ENCODE results near the gene HSP90AB1.
A peak's percentile ranks its signal among the peaks of the same experiment; 100 is the strongest.

Gene HSP90AB1

DNA sequence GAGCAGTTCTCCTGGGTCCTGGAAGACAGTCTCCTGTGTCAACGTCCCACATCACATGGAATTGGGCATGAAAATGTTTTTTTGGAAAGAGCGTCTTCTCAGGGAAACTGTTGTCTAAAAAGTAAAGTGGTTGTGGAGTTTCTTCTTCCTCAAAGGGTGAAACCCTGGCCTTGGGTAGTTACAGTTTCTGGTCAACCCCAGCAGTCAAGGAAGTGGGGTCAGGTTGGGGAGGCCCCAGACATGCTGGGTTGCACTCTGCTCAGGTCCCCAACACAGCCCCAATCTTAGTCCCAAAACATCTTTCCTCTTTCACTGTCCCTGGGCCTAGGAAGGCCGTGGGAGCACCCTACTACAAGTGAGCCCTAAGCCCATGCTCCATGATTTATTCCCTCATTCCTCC, 19.4 kb downstream of the HSP90AB1 start:
- no peak for TF ChIP-seq Cebpa-rat (IDR thresholded peaks at IDR 0.05)
- Histone ChIP-seq H3K36me3 (peaks cover 14% of the 10 kb centered on the region), H3K27ac (no peak overlapping the region), H3K4me1 (peaks cover 62% of the 10 kb centered on the region), H3K9me3 (no peaks in the 10 kb centered on the region), H3K27me3 (peaks cover 34% of the 10 kb centered on the region), H3K4me3 (no peak overlapping the region), H3K9ac (no peak overlapping the region), H4K20me1 (peaks cover 48% of the 10 kb centered on the region), H3K4me2 (no peak overlapping the region)

DNA sequence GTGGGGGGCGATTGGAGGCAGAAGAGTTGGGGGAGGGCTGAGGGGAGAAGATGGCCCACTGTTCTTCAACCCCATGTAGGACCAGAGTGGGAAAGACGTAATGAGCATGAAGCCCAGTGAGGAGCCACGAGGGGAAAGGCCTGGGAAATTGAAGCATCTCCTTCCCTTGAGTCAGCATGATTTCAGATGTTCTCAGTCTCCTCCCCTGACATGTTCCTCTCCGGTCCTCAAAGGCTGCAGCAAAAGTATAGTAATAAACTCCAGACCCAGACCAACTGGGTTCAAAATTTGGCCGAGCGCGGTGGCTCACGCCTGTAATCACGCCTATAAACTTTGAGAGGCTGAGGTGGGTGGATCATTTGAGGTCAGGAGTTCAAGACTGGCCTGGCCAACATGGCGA, 20.4 kb downstream of the HSP90AB1 start:
- H4K20me1 ChIP-seq, result peaks cover 48% of the 10 kb centered on the region
- peaks cover 53% of the 10 kb centered on the region for H3K4me1 ChIP-seq
- H3K27me3 ChIP-seq, result peaks cover 43% of the 10 kb centered on the region
- peaks cover 5% of the 10 kb centered on the region for H3K36me3 ChIP-seq
- no peak for TF ChIP-seq Cebpa-rat (IDR thresholded peaks at IDR 0.05)
- H3K9me3 ChIP-seq, result no peaks in the 10 kb centered on the region
- no peak overlapping the region for H3K4me3 ChIP-seq
- H3K9ac ChIP-seq, result no peak overlapping the region
- no peak overlapping the region for H3K27ac ChIP-seq
- no peak overlapping the region for H3K4me2 ChIP-seq

DNA sequence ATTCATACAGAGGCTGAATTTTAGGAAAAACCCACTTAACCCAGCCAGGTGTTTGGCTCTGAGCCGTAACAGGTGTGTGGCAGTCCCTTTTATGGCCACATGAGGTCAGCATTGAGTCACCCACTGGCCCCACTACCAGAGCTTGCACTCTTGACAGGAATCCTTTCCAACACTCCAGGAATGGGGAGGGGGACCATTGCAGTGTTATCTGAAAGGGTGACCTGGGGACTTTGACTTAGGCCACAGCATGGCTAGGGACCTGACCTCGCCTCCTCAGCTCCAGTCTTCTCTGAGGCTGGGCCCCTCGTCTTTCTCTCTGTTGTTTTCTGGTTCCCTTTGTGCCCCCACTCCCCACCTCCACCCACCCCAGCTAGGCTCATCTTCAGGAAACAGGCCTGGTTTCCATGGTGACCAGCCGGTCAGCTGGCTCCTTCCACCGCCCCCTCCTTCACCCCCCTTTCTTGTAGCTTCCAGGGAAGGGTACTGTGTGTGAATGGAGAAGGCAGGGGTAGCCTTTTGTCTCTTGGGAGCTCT, 21.3 kb downstream of the HSP90AB1 start:
- no peaks in the 10 kb centered on the region for H3K36me3 ChIP-seq
- peaks cover 45% of the 10 kb centered on the region for H4K20me1 ChIP-seq
- peaks cover 52% of the 10 kb centered on the region for H3K27me3 ChIP-seq
- H3K4me2 ChIP-seq, result peak overlapping the region; percentile 63
- H3K4me3 ChIP-seq, result no peak overlapping the region
- no peak for TF ChIP-seq Cebpa-rat (IDR thresholded peaks at IDR 0.05)
- no peaks in the 10 kb centered on the region for H3K9me3 ChIP-seq
- no peak overlapping the region for H3K27ac ChIP-seq
- no peak overlapping the region for H3K9ac ChIP-seq
- peaks cover 44% of the 10 kb centered on the region for H3K4me1 ChIP-seq

DNA sequence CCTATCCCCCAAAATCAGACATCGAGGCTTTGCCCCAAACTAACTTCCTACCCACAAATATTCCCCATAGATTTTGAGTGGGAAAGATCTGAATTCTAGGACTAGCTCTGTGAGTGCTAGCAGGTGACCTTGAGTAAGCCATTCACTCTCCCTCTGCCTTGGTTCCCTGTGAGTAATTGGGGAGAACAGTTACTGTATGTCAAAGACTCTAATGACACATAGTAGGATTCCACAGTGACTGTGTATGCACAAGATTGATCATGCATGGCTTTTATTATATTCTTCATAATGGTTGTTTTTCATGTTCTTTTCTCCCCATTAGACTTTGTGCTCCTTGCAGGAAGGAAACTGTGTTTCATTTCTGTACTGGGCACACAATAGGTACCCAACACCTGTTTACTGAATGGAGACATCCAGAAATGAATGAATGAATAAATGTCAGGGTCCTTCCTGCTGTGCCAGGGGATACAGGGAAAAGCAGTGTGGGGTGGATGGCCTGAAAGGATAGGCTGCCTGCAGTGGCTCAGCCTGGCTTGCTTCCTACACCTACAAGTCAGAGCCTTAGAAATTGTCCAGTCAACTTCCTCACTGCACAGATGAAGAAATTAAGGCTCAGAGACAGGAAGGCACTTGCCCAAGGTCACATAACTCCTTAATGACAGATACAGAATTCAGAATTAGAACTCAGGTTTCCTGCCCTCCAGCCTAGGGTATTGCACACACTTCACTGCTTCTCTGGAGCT, 22.4 kb downstream of the HSP90AB1 start:
- Histone ChIP-seq H3K4me2 (no peak overlapping the region), H3K27ac (no peak overlapping the region), H3K4me1 (peaks cover 35% of the 10 kb centered on the region), H3K9me3 (no peaks in the 10 kb centered on the region), H3K36me3 (no peaks in the 10 kb centered on the region), H3K27me3 (peaks cover 55% of the 10 kb centered on the region), H3K4me3 (no peak overlapping the region), H4K20me1 (peaks cover 36% of the 10 kb centered on the region), H3K9ac (no peak overlapping the region)
- TF ChIP-seq Cebpa-rat (IDR thresholded peaks at IDR 0.05), result no peak

DNA sequence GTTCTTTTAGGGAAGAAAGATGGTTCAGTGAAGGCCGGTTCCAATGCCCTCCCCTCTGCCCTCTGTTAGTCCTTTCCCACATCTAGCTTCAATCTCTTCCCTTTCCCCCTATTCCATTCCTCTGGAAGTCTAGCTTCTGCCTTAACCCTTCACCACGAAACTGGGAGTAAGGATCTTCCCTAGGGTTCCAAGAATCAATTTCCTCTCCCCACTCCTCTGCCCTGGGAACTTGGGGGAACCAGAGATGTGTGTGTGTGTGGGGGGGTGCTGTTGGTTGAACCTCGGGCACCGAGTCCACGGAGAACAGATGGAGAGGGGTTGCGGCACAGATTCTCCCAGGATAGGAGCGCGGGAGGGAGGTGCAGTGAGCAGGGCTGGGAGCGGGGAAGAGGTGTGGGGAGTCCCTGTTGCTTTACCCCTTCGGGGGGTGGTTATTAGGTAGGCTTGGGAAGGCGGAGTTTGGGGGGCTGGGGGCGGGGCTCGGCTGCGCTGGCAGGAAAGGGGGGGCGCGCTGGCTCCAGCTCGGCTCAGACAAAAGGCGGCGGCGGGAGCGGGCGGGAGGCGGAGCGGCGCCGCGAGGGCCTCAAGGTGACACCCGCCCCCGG, 23.1 kb downstream of the HSP90AB1 start, which contains the start of gene TMEM151B:
Gene TMEM151B (plus strand): TSS at position 530 of the 605 bp plus-strand sequence. CDS start 293 bp downstream, outside the sequence.
- Histone ChIP-seq H3K27ac (no peak within 1 kb of the TSS), H3K4me1 (peaks cover 35% of the 10 kb centered on the region), H3K9me3 (no peaks in the 10 kb centered on the region), H3K4me3 (peak within 1 kb of the TSS; percentile 69), H3K4me2 (peak within 1 kb of the TSS; percentile 92), H4K20me1 (peaks cover 36% of the 10 kb centered on the region), H3K36me3 (no peaks in the 10 kb centered on the region), H3K27me3 (peaks cover 55% of the 10 kb centered on the region), H3K9ac (no peak within 1 kb of the TSS)
- TF ChIP-seq Cebpa-rat (IDR thresholded peaks at IDR 0.05), result no peak

DNA sequence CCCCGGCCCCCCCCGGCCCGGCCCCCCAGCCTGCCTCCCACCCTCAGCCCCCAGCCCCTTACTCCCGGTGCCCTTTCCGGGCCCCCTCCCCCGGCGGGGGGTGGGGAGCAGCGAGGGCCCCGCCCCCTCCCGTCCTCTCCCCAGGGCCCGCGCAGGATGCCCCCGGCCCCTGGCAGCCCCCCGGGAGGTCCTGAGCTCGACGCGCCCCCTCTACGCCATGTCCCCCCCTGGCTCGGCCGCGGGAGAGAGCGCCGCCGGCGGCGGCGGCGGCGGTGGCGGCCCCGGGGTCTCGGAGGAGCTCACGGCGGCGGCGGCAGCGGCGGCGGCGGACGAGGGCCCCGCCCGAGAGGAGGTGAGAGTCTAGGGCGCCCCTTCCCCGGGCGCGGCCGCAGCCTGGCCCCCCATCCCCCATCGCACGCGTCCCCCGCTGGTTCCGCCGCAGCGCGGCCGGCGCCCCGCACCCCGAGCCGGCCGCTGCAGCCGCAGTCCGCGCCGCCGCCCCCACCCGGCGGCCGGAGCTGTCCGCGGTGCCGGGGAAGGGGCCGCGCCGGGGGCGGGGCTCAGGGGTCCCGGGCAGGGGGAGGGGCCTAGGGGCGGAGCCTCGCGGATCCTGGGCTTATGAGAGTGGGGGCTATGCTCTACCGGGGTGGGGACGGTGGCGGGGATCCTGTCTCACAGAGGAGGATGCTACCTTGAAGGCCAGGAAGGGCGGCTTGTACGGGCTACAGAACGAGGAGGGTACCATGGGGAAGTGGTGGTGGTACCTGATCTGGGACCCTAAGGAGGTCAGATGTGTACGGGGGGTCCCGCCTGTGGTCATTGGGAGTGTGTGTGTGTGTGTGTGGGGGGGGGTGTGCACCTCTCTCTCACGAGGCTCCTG, 23.9 kb downstream of the HSP90AB1 start:
- H3K27ac ChIP-seq, result no peak overlapping the region
- H3K27me3 ChIP-seq, result peaks cover 62% of the 10 kb centered on the region

DNA sequence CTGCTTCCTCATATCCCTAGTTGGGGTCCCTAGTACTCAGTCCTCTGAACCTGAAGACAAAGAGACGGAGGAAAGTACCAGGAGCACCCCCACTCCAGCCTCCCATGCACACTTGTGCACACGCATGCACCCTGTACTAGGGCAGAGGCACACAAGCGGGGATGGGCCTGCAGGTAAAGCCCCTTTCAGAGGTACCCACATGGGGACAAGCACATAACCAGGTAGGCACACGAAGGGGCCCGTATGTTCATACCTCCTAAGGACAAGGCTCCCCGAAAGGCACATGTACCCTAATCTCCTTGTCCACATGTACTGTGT, 24.5 kb downstream of the HSP90AB1 start:
- Histone ChIP-seq H3K4me1 (peaks cover 26% of the 10 kb centered on the region), H3K4me2 (peak overlapping the region; percentile 92; the same call in 1 of the 2 replicates), H3K9me3 (no peaks in the 10 kb centered on the region), H3K27ac (no peak overlapping the region), H4K20me1 (peaks cover 46% of the 10 kb centered on the region), H3K27me3 (peaks cover 68% of the 10 kb centered on the region), H3K4me3 (peak overlapping the region; percentile 69; the same call in 1 of the 2 replicates), H3K9ac (no peak overlapping the region), H3K36me3 (no peaks in the 10 kb centered on the region)
- no peak for TF ChIP-seq Cebpa-rat (IDR thresholded peaks at IDR 0.05)

More for the DNA sequence above, 23.9 kb downstream of the HSP90AB1 start:
- Histone ChIP-seq H3K4me3 (peak overlapping the region; percentile 69), H3K4me2 (peak overlapping the region; percentile 92), H4K20me1 (peaks cover 40% of the 10 kb centered on the region), H3K36me3 (no peaks in the 10 kb centered on the region), H3K9me3 (no peaks in the 10 kb centered on the region), H3K4me1 (peaks cover 32% of the 10 kb centered on the region), H3K9ac (no peak overlapping the region)
- TF ChIP-seq Cebpa-rat (IDR thresholded peaks at IDR 0.05), result no peak

DNA sequence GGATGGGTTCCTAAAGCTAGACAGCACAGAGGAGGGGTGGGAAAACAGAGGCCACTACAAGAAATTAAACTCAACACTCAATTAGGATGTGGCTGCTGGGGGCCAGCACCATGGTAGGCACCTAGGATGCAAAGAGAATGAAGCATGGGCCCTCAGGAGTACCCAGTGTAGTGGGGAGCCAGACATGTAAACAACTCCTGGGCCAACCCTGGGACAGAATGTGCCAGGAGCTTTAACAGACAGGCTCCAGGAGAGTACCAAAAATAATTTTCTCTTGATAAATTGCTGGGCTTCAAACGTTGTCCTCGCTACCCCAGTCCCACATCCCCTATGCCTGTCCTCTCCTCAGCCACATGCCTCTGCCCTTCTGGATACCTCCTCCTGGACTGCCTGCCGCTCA, 25.0 kb downstream of the HSP90AB1 start:
- H4K20me1 ChIP-seq, result peaks cover 48% of the 10 kb centered on the region
- no peaks in the 10 kb centered on the region for H3K9me3 ChIP-seq
- no peak overlapping the region for H3K9ac ChIP-seq
- no peak for TF ChIP-seq Cebpa-rat (IDR thresholded peaks at IDR 0.05)
- no peak overlapping the region for H3K4me3 ChIP-seq
- no peak overlapping the region for H3K27ac ChIP-seq
- H3K27me3 ChIP-seq, result peaks cover 74% of the 10 kb centered on the region
- no peak overlapping the region for H3K4me2 ChIP-seq
- H3K4me1 ChIP-seq, result peaks cover 26% of the 10 kb centered on the region
- H3K36me3 ChIP-seq, result no peaks in the 10 kb centered on the region

DNA sequence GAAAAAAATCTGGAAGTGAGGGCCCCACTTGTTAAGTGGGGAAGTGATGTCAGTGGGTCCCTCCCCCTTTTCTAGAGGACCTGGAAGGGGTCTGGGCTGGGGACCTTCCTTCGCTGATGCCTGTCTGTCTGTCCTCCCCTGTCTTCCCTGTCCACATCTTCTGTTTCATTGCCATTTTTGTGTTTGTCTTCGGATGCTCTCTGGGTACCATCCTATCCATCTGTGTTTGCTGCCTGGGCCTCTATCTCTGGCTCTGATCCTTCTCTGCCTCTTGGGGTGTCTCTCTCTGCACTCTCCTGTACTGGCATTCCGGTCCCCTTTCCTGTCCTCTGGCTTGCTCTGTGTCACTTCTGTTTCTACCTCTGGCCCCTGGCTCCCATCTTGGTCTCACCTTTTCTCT, 25.6 kb downstream of the HSP90AB1 start:
- Histone ChIP-seq H3K27ac (no peak overlapping the region), H3K4me2 (no peak overlapping the region), H3K4me1 (peaks cover 26% of the 10 kb centered on the region), H3K9ac (no peak overlapping the region), H3K9me3 (no peaks in the 10 kb centered on the region), H3K36me3 (no peaks in the 10 kb centered on the region), H3K27me3 (peaks cover 79% of the 10 kb centered on the region), H4K20me1 (peaks cover 48% of the 10 kb centered on the region), H3K4me3 (no peak overlapping the region)
- TF ChIP-seq Cebpa-rat (IDR thresholded peaks at IDR 0.05), result no peak
